ENCODE results near the gene PIEZO2.

The PIEZO2 gene

DNA sequence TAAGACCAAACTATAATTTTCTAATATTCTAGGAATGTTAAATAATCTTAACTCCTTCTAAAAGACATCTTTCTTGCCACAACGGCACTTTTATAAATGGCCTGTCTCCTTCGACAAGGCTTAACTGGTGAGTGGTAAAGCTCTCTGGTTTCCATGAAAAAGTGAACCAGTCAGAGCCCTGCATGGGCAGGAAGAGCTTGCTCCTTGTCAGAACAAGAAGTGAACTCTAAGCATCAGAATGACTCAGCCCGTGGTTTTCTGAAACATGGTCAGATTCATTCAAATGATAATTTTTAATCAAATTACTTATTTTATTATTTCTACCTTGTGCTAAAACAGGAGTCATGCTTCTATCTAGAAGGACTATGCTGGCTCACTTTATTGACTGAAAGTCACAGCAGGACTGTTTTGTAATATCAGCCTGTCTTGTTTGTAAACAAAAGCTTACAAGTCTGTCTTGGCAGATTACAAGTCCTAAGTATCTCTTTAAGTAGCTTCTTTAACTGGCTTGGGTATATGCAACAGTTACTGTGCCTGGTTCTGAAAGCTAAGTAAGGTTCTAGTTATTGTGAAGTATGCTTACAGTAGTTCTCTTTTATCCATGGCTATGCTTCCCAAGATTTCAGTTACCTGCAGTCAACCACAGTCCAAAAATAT lies 378.2 kb downstream of the PIEZO2 start:
- DNase-seq, result no peak

DNA sequence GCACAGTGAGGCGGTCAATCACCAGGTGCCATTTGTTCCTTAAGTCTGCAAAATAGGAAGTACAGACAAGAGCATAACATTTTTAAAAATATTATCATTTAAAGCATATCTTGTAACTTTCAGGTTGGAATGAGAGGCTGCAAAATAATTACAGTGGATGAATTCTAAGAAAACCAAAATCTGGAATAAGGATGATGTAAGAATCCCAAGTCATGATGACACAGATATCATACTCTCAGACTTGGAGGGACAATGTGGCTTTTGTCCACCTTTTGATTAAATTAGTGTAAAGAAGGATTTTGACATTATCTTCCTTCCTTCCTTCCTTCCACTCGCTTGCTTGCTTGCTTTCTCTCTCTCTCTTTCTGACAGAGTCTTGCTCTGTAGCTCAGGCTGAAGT lies 379.1 kb downstream of the PIEZO2 start:
- DNase-seq, result no peak

DNA sequence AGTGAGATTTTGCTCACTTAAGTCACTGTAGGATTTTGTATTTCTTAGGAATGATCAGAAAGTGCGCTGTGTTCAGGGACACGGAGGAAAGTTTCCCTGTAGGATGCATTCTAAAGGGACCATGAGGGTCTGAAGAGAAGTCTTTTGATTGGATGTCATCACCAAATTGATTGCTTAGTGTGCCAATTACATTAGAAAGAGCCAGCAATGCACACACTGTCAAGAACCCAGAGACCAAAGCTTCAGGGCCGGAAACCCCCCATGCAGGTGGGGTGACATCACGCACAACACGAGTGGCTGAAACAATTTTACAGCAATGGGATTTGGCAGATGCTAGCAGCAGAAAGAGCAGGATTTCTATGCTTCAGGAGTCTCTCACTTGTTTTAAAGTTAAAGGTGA lies 381.1 kb downstream of the PIEZO2 start:
- DNase-seq, result no peak

GRCh38 chr18:10767658-10768057 lies 381.7 kb downstream of the PIEZO2 start:
- no peak for DNase-seq

- no peak for DNase-seq
These were observed 388.4 kb downstream of the PIEZO2 start for GRCh38 chr18:10760986-10761385.

- peak; percentile 6 to 25 for DNase-seq
These were observed 390.1 kb downstream of the PIEZO2 start for GRCh38 chr18:10759241-10759640.

GRCh38 chr18:10757946-10758345 lies 391.4 kb downstream of the PIEZO2 start:
- DNase-seq, result no peak

DNA sequence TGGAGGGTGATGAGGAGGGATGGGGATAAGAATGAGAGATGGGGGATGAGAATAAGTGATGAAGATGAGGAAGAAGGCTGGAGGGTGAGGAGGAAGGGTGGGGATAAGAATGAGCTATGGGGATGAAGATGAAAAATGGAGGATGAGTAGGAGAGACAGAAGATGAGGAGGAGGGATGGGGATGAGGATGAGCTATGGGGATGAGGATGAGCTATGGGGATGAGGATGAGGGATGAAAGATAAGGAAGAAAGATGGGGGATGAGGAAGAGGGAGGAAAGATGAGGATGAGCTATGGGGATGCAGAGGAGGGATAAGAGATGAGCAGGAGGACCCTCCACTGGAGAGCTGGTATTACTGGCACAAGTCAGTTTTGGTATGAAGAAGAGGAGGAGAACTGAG lies 392.0 kb downstream of the PIEZO2 start:
- no peak for DNase-seq

DNA sequence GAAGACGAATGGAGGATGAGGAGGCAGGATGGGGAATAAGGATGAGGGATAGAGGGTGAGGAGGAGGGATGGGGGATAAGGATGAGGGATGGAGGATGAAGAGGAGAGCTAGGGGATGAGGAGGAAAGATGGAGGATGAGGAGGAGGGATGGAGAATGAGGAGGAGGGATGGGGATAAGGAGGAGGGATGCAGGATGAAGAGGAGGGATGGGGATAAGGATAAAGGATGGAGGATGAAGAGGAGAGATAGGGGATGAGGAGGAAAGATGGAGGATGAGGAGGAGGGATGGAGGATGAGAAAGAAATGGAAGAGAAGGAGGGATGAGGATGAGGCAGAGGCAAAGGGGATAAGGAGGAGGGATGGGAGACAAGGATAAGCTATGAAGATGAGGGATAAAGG lies 393.5 kb downstream of the PIEZO2 start:
- DNase-seq, result no peak

- no peak for DNase-seq
These were observed 395.2 kb downstream of the PIEZO2 start for GRCh38 chr18:10754128-10754527.

DNA sequence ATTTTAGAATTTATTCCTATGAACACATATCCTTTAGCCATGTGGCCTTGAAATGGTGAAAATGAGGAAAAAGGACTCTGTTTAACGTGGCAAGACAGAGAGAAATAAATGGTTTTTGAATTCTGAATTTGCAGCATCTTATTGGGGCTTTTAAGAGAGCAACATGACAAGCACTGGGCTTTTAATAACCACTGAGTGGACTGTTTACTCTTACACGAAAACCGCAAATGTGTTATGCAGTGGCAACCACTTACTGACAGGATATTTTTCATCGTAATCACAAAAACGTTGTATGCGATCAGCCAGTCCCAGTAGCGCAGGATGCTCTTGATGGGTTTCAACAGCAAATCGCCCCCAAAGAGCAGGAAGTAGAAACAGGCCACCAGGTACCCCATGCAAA lies 397.0 kb downstream of the PIEZO2 start:
- DNase-seq, result no peak

GRCh38 chr18:10751653-10752052 lies 397.7 kb downstream of the PIEZO2 start:
- DNase-seq, result no peak

DNA sequence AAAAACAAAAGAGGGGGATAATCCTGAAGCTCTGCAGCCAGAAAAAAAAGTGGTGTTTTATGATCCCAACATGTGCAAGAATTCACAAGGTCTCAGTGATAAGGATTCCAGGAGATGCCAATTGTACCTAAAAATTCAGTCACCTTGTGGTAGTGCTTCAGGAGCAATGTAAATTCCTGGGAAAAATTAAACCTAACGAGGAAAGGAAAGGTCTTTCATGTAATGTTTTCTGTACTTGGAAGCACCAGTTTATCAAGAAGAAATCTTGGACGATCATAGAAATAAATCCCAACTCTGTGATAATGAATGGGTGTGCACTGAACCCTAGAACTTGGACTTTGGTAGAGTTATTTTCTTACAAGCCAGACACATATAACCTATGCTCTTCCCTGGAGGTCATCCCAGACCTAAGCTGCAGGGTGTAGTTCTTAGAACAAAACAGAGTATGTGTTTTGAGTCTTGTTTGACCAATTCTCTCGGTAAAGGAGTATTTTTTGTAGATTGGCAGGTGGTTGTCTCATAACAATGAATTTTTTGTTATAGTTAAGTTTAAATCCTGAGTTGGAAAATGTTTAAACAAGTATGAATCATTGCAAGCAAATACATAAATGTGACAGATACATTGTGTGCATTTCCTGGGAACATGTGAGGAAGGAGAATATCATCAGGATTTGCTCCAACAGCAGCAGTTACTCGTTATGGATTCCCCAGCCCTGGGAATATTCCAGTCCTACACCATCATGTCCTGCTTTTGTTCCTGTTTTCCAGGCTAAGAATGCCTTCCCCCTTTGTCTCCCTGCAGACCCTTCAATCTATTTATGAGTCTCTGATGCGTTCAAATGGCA lies 399.0 kb downstream of the PIEZO2 start:
- DNase-seq, result no peak

GRCh38 chr18:10748641-10749040 lies 400.7 kb downstream of the PIEZO2 start:
- DNase-seq, result no peak

DNA sequence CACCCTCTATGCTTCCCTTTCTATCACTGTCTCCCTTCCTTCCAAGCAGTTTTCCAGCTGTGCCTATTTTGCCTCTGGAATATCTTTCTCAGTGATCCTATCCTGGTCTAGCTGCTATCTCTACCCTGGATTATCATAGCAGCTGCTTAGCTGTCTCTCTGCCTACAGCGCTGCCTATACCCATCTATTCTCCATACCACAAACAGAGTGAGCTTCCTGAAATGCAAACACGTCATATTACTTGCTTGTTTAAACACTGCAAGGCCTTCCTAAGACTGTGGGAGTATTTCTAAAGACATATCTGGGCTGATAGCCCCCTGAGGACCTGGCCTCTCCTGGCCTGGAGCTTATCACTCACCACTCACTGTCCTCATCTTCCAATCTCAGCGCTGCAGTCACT lies 403.4 kb downstream of the PIEZO2 start:
- no peak for DNase-seq

DNA sequence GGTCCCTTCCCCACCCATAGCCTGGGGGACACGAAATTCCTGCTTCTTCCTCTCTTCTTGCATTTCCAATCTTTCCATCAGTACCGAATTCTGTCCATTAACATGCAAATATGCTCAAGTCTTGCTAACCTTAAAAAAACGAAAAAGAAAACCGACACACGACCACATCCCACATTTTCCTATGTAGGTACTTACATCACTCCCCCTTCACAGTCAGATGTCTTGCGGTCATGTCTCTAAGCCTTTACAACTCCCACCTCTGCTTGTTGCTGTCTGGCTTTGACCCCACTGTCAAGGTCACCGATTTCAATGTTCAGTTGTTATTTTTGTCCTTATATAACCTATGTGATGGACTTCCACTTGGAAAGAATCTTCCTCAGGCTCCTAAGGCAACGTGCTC lies 404.1 kb downstream of the PIEZO2 start:
- DNase-seq, result no peak

DNA sequence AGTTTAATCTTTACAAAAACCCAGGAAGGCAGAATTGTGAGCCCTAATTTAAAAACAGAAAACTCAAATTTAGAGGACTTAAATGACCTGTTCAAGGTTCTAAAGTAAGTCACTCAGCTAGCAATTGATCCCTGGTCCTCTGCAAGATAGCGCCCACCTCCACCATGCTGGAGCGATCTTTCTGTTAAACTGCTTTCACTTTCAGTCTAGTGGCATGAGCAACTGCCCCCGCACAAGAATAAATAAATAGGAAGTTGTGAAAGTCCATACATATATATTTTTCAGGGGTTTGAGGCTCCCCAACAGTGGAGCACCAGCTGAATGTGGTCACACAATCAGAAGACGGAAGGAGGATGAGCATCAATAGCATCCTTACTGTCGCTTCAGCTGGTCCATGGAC lies 405.6 kb downstream of the PIEZO2 start:
- DNase-seq, result no peak

GRCh38 chr18:10739152-10739551 lies 410.2 kb downstream of the PIEZO2 start:
- no peak for DNase-seq

GRCh38 chr18:10736984-10737383 lies 412.4 kb downstream of the PIEZO2 start:
- DNase-seq, result no peak

- DNase-seq, result no peak
These were observed 416.4 kb downstream of the PIEZO2 start for GRCh38 chr18:10732990-10733389.

GRCh38 chr18:10727477-10727876 lies 421.9 kb downstream of the PIEZO2 start:
- no peak for DNase-seq

DNA sequence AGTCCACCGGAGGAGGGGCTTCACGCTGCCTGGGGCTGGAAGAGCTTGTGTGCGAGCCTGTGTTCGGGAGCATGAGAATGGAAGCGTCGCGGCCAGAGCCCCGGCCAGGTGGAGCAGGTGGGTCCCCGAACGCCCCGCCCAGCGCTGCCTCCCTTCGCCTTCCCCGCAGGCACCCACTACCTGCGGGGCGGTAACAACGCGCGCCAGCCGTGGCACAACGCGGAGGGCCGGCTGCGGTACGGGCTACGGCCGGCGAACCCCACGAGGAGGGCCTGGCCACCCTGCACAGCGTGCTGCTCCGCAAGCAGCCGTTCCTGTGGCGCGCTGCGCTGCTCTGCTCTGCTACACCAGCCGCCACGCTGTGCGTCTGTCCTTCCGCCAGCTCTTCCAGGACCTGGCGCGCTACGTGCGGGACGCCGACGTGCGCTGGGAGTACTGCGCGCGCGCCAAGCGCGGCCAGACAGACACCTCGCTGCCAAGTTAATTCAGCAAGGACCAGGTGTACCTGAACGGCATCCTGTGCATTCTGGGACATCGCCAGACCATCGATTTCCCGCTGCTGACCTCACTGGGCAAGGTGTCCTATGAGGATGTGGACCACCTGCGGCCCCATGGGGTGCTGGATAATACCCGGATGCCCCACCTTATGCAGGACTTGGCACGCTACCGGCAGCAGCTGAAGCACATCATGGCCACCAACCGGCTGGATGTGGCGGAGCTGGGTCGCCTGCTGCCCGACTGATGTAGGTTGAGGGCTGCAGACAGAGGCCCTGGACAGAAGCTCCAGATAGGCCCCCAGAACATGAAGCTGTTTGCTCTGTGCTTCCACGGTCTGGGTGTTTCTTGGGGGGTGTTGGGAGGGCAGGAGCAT lies 422.9 kb downstream of the PIEZO2 start:
- DNase-seq, result no peak

GRCh38 chr18:10724666-10725065 lies 424.7 kb downstream of the PIEZO2 start:
- no peak for DNase-seq

GRCh38 chr18:10723496-10723895 lies 425.9 kb downstream of the PIEZO2 start:
- no peak for DNase-seq

Measured in NCI-H187 (cell line).